Natural killer cell treated with Interleukin-12 subunit alpha and Interleukin-12 subunit beta and Interleukin-15 and Interleukin-18, amount 100 ng/mL, for 72 hours (primary cell): ENCODE data around the gene DGKZ. TPM values are rescaled to one million over a fixed set of nuclear protein-coding genes. Genes with fewer than 3 reads are reported as not detected.

Source experiments
- ATAC-seq, 2 donors: fragments of 150-1000 bp; cut with Tn5 transposase in 1 of 2; sonication (Bioruptor Pico), chemical (Tn5 transposase) in 1 of 2; 2 replicates each; pipeline ENCODE4 v1.10.0; 2021
- DNase-seq: peaks from one replicate; pipeline ENCODE4 v3.0.0; 2022; ENCODE audit warnings: low spot score
- H3K27ac Mint-ChIP-seq, 2 donors: 1 replicate in 1 of 2; 2 replicates in 1 of 2; pipeline ENCODE4 v1.8.0; 2022; ENCODE audit warnings: mixed read lengths in 2 of 2, mild to moderate bottlenecking in 1 of 2, moderate library complexity in 1 of 2
- H3K27me3 Mint-ChIP-seq, 2 donors: 1 replicate in 1 of 2; 2 replicates in 1 of 2; pipeline ENCODE4 v1.8.0; 2022; ENCODE audit warnings: mixed read lengths in 2 of 2
- H3K36me3 Mint-ChIP-seq: one replicate; pipeline ENCODE4 v1.8.0; 2022; ENCODE audit warnings: mixed read lengths
- H3K4me1 Mint-ChIP-seq, 2 donors: 1 replicate in 1 of 2; 2 replicates in 1 of 2; pipeline ENCODE4 v1.8.0; 2022; ENCODE audit warnings: low read depth in 2 of 2, mixed read lengths in 2 of 2, mild to moderate bottlenecking in 1 of 2
- H3K4me3 Mint-ChIP-seq: one replicate; pipeline ENCODE4 v1.8.0; 2022; ENCODE audit warnings: mixed read lengths
- H3K9me3 Mint-ChIP-seq: 2 replicates; pipeline ENCODE4 v1.8.0; 2022; ENCODE audit warnings: mixed read lengths
- total RNA-seq, 2 donors: library from RNA; stranded (reverse); gene quantifications; one replicate each; pipeline ENCODE4 v1.2.3, GENCODE V29; 2022

Gene DGKZ
- total RNA-seq, 2 donors from 2014 or later: 104 to 207 TPM

DNA sequence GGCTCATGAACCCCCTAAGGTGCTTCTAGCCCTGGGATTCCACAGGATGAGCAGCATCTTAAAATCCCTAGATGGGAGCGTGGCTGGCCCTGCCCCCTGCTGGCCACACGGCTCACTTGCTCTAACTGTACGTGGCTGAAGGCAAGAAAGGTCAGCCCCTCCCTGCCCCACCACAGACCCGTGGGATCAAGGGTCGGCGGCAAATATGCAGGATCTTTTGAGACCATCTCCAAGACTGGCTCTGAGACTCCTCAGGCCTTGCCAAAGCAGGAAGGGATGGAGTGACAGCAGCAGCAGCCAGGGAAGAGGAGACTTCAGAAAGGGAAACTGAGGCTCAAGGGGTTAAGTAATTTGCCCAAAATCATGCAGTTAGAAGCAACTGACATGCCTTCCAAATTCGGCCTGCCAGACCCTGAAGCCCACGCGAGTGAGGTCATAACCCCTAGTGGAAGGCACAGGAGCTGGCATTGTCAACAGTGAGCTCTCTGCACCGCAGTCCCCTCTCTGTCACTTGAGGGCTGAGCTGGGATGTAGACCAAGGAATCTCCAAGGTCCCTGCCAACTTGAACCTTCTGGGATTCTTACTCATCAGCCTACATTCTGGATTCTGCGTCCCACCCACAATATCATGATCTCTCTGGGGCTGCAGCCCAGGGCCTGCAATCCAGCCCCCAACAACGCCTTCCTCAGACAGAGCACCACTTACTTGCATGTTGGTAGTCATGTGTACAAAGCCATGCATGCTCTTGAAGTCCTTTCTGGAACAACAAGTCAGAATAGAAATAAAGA lies 38.4 kb upstream of the DGKZ start:
- peak; percentile 70 to 79 for ATAC-seq
- Mint-ChIP-seq H3K36me3 (no peaks in the 10 kb centered on the region), H3K4me1 (peaks cover 5 to 11% of the 10 kb centered on the region in 2 donors), H3K9me3 (no peaks in the 10 kb centered on the region), H3K27ac (no peak overlapping the region), H3K4me3 (no peak overlapping the region), H3K27me3 (no peaks in the 10 kb centered on the region)
- peak; percentile 72 for DNase-seq

DNA sequence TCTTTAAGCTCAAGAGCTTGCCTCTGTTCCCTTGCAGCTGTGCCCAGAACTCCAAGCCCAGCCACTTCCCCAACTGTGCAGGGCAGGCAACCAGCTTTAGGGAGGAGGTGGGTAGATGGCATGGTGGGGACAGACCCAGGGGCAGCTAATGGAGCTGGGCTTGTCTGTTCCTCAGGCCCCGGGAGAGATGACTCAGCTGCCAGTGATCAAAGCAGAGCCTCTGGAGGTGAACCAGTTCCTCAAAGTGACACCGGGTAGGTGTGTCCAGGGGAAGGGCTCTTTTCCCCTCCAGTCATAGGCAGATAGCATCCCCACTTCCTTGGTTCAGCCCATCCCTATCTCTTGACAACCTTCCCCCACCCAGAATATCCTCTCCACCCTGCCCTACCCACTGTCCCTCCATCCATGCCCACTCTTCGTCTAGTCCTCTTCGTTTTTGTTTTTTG lies 37.4 kb upstream of the DGKZ start:
- H3K27ac Mint-ChIP-seq: no peak overlapping the region
- no peaks in the 10 kb centered on the region for H3K27me3 Mint-ChIP-seq
- ATAC-seq: no peak
- H3K4me3 Mint-ChIP-seq: no peak overlapping the region
- no peaks in the 10 kb centered on the region for H3K9me3 Mint-ChIP-seq
- H3K4me1 Mint-ChIP-seq: peaks cover 6 to 11% of the 10 kb centered on the region in 2 donors
- no peak for DNase-seq
- no peaks in the 10 kb centered on the region for H3K36me3 Mint-ChIP-seq

DNA sequence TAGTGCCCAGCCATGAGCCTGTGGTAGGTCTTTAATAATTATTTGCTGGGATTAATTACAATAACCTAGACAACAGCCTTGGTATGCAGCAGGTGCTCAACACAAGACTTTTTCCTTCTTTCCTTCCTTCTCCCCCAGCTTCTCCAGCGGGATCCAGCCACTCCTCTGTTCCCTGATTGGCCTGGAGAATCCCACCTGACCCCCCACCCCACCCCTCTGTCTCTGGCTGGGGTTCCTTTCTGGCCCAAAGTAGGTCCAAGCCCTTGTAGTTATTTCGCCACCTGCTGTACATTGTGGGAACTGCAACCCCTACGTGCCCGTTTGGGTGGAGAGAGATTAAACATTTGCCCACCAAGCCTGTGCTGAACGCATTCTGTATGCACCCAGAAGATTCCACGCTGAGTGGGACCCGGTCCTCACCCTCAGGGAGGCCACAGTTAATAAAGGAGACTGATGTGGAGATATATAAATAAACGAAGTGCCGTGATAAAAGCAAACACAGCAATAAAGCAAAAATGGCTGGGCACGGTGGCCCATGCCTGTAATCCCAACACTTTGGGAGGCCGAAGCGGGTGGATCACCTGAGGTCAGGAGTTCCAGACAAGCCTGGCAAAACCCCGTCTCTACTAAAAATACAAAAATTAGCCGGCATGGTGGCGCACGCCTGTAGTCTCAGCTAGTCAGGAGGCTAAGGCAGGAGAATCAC lies 32.1 kb upstream of the DGKZ start:
- no peaks in the 10 kb centered on the region for H3K36me3 Mint-ChIP-seq
- ATAC-seq: peak; percentile 70
- DNase-seq: peak; percentile 76
- no peak overlapping the region for H3K27ac Mint-ChIP-seq
- peaks cover 14 to 18% of the 10 kb centered on the region in 2 donors for H3K4me1 Mint-ChIP-seq
- H3K27me3 Mint-ChIP-seq: peaks cover 0 to 6% of the 10 kb centered on the region in 2 donors
- no peak overlapping the region for H3K4me3 Mint-ChIP-seq
- H3K9me3 Mint-ChIP-seq: no peaks in the 10 kb centered on the region

DNA sequence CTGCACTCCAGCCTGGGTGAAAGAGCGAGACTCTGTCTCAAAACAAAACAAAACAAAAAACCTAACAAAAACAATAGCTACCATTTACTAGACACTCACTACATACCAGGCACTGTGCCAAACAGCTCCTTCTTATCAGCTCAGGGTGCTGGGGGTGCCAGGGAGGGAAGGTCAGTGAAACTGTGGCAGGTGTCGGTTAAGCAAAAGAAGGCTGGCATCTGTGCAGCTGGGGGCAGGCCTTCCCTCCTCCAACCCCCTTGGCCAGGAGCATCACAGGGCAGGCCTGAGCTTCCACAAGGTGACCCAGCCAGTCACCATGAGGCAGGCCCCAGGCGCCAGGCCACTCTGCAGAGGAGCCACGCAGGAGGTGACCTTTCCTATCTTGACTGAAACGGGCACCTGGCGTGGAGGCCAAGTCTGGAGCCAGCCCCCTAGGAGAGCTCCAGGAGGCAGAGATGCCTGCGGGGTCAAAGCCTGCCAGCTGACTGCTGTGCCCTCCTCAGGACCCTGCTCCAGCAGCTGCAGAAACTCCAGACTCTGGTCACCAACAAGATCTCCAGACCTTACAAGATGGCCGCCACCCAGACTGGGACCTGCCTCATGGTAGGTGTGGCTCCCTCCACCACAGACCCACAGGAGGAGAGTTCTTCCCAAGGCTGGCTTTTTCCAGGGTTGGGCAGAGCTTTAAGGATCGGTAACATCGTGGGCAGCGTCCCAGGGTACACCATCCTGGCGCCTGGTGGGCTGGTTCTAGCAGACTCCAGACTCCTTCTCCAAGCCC lies 31.3 kb upstream of the DGKZ start:
- Mint-ChIP-seq H3K4me3 (no peak overlapping the region), H3K9me3 (no peaks in the 10 kb centered on the region), H3K4me1 (peaks cover 14 to 18% of the 10 kb centered on the region in 2 donors), H3K36me3 (no peaks in the 10 kb centered on the region), H3K27me3 (peaks cover 0 to 6% of the 10 kb centered on the region in 2 donors), H3K27ac (no peak overlapping the region)
- peak; percentile 53 for DNase-seq
- ATAC-seq: no peak

DNA sequence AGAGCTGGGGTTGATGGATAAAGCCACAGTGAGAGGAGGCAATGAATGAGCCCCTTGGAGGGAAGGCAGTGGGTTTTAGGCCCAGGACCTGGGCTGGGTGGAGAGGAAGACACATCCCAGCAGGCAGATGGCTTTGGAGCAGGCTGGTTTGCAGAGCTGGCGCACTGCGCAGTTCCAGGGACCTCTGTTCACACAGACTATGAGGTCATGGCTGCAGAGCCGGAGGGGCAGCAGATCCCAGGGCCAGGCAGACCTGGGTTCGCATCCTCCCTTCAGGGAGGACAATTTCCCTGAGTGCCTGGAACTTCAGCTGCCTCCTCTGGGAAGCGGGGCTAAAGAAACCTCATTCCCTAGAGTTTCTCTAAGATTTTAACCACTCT lies 28.2 kb upstream of the DGKZ start:
- ATAC-seq: no peak
- H3K27me3 Mint-ChIP-seq: peaks cover 0 to 6% of the 10 kb centered on the region in 2 donors
- H3K27ac Mint-ChIP-seq: peak overlapping the region; percentile 45 to 65
- H3K4me3 Mint-ChIP-seq: no peak overlapping the region
- H3K4me1 Mint-ChIP-seq: peaks cover 14 to 23% of the 10 kb centered on the region in 2 donors
- no peak for DNase-seq
- H3K36me3 Mint-ChIP-seq: no peaks in the 10 kb centered on the region
- H3K9me3 Mint-ChIP-seq: no peaks in the 10 kb centered on the region

DNA sequence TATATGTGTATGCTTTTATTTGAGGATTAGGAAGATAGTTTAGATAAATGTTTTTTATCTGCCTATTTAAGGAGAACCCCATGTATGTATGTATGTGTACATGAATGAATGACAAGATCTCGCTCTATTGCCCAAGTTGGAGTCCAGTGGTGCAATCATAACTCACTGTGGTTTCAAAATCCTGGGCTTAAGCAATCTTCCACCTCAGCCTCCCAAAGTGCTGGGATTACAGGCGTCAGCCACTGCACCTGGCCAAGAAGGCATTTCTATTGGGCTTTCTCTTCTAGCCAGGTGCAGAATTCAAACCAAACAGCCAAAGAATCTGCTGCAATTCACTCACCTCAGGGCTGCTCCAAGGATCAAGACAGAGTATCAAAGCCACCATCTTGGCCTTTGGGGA lies 25.5 kb upstream of the DGKZ start:
- H3K4me1 Mint-ChIP-seq: peaks cover 10 to 17% of the 10 kb centered on the region in 2 donors
- peaks cover 6 to 11% of the 10 kb centered on the region in 2 donors for H3K27me3 Mint-ChIP-seq
- no peak for ATAC-seq
- peak overlapping the region in 1 of 2 donors; percentile 60 for H3K27ac Mint-ChIP-seq
- no peak for DNase-seq
- no peak overlapping the region for H3K4me3 Mint-ChIP-seq
- no peaks in the 10 kb centered on the region for H3K9me3 Mint-ChIP-seq
- no peaks in the 10 kb centered on the region for H3K36me3 Mint-ChIP-seq

DNA sequence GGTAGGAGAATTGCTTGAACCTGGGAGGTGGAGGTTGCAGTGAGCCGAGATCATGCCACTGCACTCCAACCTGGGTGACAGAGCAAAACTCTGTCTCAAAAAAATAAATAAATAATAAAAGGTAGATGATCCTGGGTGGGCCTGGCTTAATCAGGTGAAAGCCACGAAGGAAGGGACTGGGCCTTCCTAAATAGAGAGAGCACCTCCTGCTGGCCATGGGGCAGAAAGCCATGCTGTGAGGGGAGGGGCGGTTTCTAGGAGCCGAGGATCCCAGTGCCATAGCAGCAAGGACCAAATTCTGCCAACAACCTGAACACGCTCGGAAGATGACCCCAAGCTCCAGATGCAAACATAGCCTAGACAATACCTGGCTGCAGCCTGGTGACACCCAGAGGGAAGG lies 24.5 kb upstream of the DGKZ start:
- Mint-ChIP-seq H3K36me3 (no peaks in the 10 kb centered on the region), H3K9me3 (no peaks in the 10 kb centered on the region), H3K27me3 (peaks cover 13 to 15% of the 10 kb centered on the region in 2 donors), H3K27ac (no peak overlapping the region), H3K4me1 (peaks cover 10 to 17% of the 10 kb centered on the region in 2 donors), H3K4me3 (no peak overlapping the region)
- ATAC-seq (no peak), DNase-seq (no peak)

DNA sequence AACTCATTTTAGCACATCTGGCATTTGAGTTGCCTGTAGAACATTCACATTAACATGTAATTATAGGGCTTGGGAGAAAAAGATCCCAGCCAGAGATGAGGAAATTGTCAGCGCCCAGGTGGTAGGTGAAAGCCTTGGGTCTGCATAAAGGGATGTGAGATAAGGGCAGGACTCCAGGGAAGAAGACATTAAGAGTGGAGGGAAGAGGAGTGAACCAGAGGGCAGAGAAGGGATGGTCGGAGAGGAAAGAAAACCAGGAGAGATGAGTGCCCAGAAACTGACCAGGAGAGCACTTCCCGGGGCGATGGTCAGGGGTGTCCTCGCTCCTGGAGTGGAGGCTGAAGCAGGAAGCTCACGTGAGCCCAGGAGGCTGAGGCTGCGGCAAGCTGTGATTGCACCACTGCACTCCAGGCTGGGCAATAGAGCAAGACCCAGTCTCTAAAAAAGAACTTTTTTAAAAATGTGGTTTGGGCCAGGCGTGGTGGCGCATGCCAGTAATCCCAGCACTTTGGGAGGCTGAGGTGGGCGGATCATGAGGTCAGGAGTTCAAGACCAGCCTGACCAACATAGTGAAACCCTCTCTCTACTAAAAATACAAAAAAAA lies 20.3 kb upstream of the DGKZ start:
- ATAC-seq (no peak), DNase-seq (no peak)
- Mint-ChIP-seq H3K9me3 (no peaks in the 10 kb centered on the region), H3K36me3 (no peaks in the 10 kb centered on the region), H3K4me3 (no peak overlapping the region), H3K27ac (no peak overlapping the region), H3K27me3 (peaks cover 36 to 39% of the 10 kb centered on the region in 2 donors), H3K4me1 (peaks cover 14 to 17% of the 10 kb centered on the region in 2 donors)

DNA sequence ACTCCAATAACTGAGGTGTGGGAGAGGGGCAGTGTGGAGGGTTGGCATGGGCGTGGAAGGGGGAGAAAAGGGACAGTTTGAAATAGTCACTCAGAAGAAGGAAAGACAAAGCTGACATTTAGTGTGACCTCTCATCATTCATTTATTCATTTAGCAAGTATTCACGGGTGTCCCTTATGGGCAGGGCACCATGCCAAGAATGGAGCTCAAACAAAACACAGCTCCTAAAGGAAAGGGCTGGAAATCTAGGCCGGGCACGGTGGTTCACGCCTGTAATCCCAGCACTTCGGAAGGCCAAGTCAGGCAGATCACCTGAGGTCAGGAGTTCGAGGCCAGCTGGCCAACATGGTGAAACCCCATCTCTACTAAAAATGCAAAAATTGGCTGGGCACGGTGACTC lies 19.4 kb upstream of the DGKZ start:
- no peak for DNase-seq
- no peak for ATAC-seq
- no peaks in the 10 kb centered on the region for H3K9me3 Mint-ChIP-seq
- no peak overlapping the region for H3K4me3 Mint-ChIP-seq
- no peak overlapping the region for H3K27ac Mint-ChIP-seq
- H3K27me3 Mint-ChIP-seq: peaks cover 36 to 41% of the 10 kb centered on the region in 2 donors
- H3K36me3 Mint-ChIP-seq: no peaks in the 10 kb centered on the region
- H3K4me1 Mint-ChIP-seq: peaks cover 14 to 17% of the 10 kb centered on the region in 2 donors

DNA sequence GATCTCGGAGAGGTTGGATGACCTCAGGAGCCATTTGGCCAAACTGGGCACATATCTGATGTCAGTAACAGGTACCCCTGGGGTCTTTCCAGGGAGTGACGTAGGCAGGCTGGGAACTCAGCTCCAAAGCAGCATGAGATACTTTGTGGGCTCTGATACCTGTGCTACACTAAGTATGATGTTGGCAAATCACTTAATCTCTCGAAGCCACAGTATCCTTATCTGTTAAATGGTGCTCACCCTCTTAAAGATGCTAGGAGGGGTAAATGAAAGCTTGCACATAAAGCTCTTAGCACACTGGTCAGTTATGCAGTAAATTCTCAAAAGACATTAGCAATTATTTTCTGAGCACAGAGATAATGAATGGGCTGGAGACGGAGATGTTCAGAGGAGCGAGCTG lies 17.1 kb upstream of the DGKZ start:
- peaks cover 45 to 47% of the 10 kb centered on the region in 2 donors for H3K27me3 Mint-ChIP-seq
- no peak overlapping the region for H3K27ac Mint-ChIP-seq
- DNase-seq (no peak), ATAC-seq (no peak)
- peaks cover 14 to 17% of the 10 kb centered on the region in 2 donors for H3K4me1 Mint-ChIP-seq
- H3K9me3 Mint-ChIP-seq: no peaks in the 10 kb centered on the region
- H3K4me3 Mint-ChIP-seq: peak overlapping the region; percentile 50
- H3K36me3 Mint-ChIP-seq: no peaks in the 10 kb centered on the region

DNA sequence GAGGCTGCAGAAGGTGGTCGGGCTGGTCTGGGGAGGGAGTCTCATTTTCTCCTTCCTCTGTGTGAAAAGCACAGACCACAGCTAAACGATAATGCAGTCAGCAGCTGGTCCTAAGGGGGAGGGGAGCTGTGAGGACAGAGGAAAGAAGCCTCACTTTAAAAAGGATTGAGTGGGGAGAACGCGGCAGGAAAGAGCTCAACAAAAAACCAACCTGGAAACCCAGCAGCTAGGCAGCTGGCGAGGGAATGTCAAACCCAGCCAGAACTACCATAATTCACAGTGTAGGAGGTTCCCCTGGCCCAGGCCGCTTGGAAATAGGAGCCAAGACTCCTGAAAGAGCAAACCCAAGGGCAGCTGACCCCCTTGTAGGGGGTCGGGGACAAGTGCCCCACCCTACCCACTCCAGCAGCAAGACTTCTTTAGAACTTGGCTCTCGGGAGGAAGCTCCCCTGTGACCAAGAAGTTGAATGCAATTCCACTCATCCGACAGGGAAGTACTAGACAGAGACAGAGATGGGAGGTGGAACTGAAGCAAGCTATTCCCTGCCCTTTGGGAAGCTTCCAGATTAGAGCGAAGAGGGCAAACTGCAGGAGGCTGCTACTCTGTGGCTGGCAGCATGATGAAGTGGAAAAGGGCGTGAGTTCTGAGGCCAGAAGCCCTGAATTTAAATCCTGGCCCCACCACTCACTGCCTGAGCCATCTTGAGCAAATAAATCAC lies 16.5 kb upstream of the DGKZ start:
- no peaks in the 10 kb centered on the region for H3K36me3 Mint-ChIP-seq
- peaks cover 14 to 18% of the 10 kb centered on the region in 2 donors for H3K4me1 Mint-ChIP-seq
- H3K4me3 Mint-ChIP-seq: peak overlapping the region; percentile 50
- no peak for ATAC-seq
- no peak for DNase-seq
- H3K27ac Mint-ChIP-seq: no peak overlapping the region
- peaks cover 46% of the 10 kb centered on the region in 2 donors for H3K27me3 Mint-ChIP-seq
- no peaks in the 10 kb centered on the region for H3K9me3 Mint-ChIP-seq

DNA sequence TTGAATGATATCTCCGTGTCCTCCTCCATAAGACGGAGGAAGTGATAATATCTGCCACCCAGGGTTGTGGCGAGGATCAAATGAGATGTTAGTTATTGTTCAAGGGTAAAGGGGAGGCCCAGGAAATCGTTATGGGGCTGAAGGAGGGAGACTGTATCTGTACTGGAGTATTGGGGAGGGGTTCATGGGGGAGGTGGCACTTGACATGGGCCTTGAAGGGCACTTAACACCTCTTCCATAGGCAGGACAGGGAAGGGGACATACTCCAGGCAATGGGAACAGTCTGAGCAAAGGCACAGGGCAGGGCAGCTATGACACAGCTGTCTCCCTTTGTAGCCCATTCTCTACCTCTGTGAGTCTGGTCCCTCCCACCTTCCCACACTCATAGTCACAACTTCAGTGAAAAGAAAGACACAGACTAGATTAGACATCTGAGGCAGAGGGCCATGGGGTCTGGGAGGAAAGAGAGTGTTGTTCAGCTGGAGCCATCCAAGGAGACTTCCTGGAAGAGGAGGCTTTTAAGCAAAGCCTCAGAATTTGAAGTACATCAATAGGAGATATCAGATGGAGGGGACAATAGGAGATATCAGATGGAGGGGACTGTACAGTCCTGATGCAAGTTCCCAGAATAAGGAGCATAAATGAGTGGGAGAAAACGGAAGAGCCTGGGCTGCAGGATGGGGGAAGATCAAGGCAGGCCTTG lies 15.8 kb upstream of the DGKZ start:
- peak overlapping the region; percentile 50 for H3K4me3 Mint-ChIP-seq
- peaks cover 43 to 48% of the 10 kb centered on the region in 2 donors for H3K27me3 Mint-ChIP-seq
- H3K27ac Mint-ChIP-seq: no peak overlapping the region
- H3K9me3 Mint-ChIP-seq: no peaks in the 10 kb centered on the region
- no peaks in the 10 kb centered on the region for H3K36me3 Mint-ChIP-seq
- peaks cover 14 to 22% of the 10 kb centered on the region in 2 donors for H3K4me1 Mint-ChIP-seq
- ATAC-seq (no peak), DNase-seq (no peak)
